ENCODE data around the gene PRKD2. TPM values are rescaled to one million over a fixed set of nuclear protein-coding genes. Genes with fewer than 3 reads are reported as not detected.

PRKD2 gene
- total RNA-seq, 1 experiment from 2014 or later = 100 TPM

DNA sequence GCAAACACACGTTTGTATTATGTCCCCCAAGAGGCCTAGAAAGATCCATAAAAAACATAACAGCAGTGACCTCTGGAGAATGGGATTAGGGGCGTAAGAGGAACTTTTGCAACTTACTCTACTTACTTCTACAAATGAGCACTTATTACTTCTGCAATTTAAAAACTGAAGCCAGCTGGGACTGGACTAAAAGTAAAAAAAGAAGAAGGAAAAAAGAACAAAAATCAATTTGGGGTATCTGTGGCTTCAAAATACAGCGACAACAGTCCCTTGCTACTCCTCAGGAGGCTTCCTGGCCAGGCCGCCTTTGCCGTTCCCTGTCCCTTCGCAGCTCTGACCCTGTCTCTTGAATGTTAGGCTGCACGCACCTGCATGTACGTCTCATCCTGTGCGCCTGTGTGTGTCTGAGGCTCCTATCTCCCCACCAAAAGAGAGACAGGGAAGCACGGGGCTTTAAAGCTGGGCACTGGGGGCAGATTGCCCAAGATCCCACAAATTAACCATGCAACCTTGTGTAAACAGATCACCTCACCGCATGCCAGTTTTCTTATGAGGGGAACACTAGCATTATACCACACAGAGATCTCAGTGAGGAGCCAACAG is 16.9 kb upstream of the PRKD2 start (continued):
- TF ChIP-seq, protein P1, sequence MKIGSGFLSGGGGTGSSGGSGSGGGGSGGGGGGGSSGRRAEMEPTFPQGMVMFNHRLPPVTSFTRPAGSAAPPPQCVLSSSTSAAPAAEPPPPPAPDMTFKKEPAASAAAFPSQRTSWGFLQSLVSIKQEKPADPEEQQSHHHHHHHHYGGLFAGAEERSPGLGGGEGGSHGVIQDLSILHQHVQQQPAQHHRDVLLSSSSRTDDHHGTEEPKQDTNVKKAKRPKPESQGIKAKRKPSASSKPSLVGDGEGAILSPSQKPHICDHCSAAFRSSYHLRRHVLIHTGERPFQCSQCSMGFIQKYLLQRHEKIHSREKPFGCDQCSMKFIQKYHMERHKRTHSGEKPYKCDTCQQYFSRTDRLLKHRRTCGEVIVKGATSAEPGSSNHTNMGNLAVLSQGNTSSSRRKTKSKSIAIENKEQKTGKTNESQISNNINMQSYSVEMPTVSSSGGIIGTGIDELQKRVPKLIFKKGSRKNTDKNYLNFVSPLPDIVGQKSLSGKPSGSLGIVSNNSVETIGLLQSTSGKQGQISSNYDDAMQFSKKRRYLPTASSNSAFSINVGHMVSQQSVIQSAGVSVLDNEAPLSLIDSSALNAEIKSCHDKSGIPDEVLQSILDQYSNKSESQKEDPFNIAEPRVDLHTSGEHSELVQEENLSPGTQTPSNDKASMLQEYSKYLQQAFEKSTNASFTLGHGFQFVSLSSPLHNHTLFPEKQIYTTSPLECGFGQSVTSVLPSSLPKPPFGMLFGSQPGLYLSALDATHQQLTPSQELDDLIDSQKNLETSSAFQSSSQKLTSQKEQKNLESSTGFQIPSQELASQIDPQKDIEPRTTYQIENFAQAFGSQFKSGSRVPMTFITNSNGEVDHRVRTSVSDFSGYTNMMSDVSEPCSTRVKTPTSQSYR (CRISPR knock-in tag; IDR thresholded peaks at IDR 0.05) = no peak
- TF ChIP-seq STAT6 (CRISPR knock-in tag; conservative IDR thresholded peaks at IDR 0.05; ENCODE audit: low read depth) = no peak

DNA sequence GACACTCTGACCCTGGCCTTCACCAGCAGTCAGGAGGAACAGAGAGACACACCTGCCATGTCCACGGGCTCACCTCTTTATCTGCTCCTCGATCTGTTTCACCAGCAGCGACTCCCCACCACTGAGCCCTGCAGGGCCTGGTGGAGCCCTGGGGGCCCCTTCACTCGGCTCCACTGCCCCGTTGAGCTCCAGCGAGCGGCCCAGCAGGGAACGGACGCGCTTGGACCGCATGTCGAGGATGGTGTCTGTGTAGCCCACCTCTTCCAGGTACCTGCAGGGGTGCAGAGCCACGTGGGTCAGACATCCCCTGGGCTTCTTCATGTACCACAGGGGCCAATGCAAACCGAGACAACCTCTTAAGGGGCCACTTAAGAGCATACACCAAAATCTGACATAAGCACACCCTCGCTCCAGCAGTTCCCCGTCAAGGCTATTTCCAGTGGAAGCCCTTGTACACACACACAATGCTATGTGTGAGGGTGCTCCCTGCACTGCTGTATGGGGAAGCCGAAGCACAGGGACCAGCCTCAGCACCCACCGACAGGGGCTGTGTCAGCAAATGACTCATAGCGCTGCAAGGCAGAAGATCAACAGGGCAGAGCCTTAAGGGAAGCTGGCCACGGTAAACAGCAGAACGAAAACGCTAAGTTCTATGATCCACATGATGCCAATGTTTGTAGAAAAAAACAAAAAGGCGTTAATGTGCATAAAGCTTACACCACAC is 16.2 kb upstream of the PRKD2 start:
- H3K4me3 Mint-ChIP-seq = no peak overlapping the region
- H3K27ac Mint-ChIP-seq = no peak overlapping the region
- no peak for ATAC-seq
- H3K27me3 Mint-ChIP-seq (ENCODE audit: low read depth) = no peaks in the 10 kb centered on the region
- peaks cover 6% of the 10 kb centered on the region for H3K4me1 Mint-ChIP-seq
- CTCF ChIA-PET = interaction anchor here (0.6 kb wide), 1 partner anchor 301 kb away, joined by 5 read pairs; no protein-coding TSS in a partner anchor
- POLR2A ChIA-PET = no interaction called here
- H3K36me3 Mint-ChIP-seq = peaks cover 69% of the 10 kb centered on the region
- TF ChIP-seq FOXJ3 (CRISPR knock-in tag; IDR thresholded peaks at IDR 0.05; ENCODE audit: borderline replicate concordance) = no peak
- TF ChIP-seq USF2 (CRISPR knock-in tag; IDR thresholded peaks at IDR 0.05) = no peak
- TF ChIP-seq TEAD4 (CRISPR knock-in tag; IDR thresholded peaks at IDR 0.05) = no peak
- no peak for TF ChIP-seq ZNF396 (CRISPR knock-in tag; IDR thresholded peaks at IDR 0.05; ENCODE audit: borderline replicate concordance)
- no peak for TF ChIP-seq NR3C1 (CRISPR knock-in tag; conservative IDR thresholded peaks at IDR 0.05; ENCODE audit: low read depth)
- no peak for TF ChIP-seq MYBL2 (CRISPR knock-in tag; IDR thresholded peaks at IDR 0.05)
- no peak for TF ChIP-seq ZBTB21 (CRISPR knock-in tag; IDR thresholded peaks at IDR 0.05; ENCODE audit: borderline replicate concordance)
- TF ChIP-seq CDX4 (CRISPR knock-in tag; IDR thresholded peaks at IDR 0.05; ENCODE audit: borderline replicate concordance) = no peak
- no peak for TF ChIP-seq SMAD3 (CRISPR knock-in tag; IDR thresholded peaks at IDR 0.05; ENCODE audit: borderline replicate concordance)
- TF ChIP-seq STAT6 (CRISPR knock-in tag; conservative IDR thresholded peaks at IDR 0.05; ENCODE audit: low read depth) = no peak
- TF ChIP-seq, protein P2, sequence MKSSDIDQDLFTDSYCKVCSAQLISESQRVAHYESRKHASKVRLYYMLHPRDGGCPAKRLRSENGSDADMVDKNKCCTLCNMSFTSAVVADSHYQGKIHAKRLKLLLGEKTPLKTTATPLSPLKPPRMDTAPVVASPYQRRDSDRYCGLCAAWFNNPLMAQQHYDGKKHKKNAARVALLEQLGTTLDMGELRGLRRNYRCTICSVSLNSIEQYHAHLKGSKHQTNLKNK (CRISPR knock-in tag; IDR thresholded peaks at IDR 0.05) = no peak
- TF ChIP-seq ATF3 (CRISPR knock-in tag; conservative IDR thresholded peaks at IDR 0.05) = no peak
- TF ChIP-seq, protein P3, sequence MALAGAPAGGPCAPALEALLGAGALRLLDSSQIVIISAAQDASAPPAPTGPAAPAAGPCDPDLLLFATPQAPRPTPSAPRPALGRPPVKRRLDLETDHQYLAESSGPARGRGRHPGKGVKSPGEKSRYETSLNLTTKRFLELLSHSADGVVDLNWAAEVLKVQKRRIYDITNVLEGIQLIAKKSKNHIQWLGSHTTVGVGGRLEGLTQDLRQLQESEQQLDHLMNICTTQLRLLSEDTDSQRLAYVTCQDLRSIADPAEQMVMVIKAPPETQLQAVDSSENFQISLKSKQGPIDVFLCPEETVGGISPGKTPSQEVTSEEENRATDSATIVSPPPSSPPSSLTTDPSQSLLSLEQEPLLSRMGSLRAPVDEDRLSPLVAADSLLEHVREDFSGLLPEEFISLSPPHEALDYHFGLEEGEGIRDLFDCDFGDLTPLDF (CRISPR knock-in tag; IDR thresholded peaks at IDR 0.05) = no peak
- no peak for TF ChIP-seq MAX (CRISPR knock-in tag; IDR thresholded peaks at IDR 0.05)
- no peak for TF ChIP-seq ELF4 (CRISPR knock-in tag; IDR thresholded peaks at IDR 0.05; ENCODE audit: low read depth)
- TF ChIP-seq, protein P4, sequence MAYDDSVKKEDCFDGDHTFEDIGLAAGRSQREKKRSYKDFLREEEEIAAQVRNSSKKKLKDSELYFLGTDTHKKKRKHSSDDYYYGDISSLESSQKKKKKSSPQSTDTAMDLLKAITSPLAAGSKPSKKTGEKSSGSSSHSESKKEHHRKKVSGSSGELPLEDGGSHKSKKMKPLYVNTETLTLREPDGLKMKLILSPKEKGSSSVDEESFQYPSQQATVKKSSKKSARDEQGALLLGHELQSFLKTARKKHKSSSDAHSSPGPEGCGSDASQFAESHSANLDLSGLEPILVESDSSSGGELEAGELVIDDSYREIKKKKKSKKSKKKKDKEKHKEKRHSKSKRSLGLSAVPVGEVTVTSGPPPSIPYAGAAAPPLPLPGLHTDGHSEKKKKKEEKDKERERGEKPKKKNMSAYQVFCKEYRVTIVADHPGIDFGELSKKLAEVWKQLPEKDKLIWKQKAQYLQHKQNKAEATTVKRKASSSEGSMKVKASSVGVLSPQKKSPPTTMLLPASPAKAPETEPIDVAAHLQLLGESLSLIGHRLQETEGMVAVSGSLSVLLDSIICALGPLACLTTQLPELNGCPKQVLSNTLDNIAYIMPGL (CRISPR knock-in tag; IDR thresholded peaks at IDR 0.05) = no peak
- TF ChIP-seq ZNF671 (CRISPR knock-in tag; IDR thresholded peaks at IDR 0.05) = no peak
- H3K9me3 Mint-ChIP-seq = no peaks in the 10 kb centered on the region
- no peak for DNase-seq (ENCODE audit: low spot score)
